HEK293 (cell line): Measurements from ENCODE around the gene TP53BP2.

Experiments
- BCL11A ChIP-seq: fragments of 450-650 bp; formaldehyde crosslinking; IDR thresholded peaks from 2 replicates; pipeline ENCODE4 v1.5.1; 2016; ENCODE audit warnings: low read depth, missing biosample characterization, missing genetic modification characterization
- EGR2 ChIP-seq: fragments of 450-650 bp; formaldehyde crosslinking; IDR thresholded peaks from 2 replicates; pipeline ENCODE4 v1.5.1; 2016; ENCODE audit warnings: low read depth, missing biosample characterization, missing genetic modification characterization
- FEZF1 ChIP-seq: fragments of 450-650 bp; formaldehyde crosslinking; IDR thresholded peaks from 2 replicates; pipeline ENCODE4 v1.5.1; 2016; ENCODE audit warnings: missing biosample characterization, missing genetic modification characterization
- GLI4 ChIP-seq: fragments of 450-650 bp; formaldehyde crosslinking; IDR thresholded peaks from 2 replicates; pipeline ENCODE4 v1.5.1; 2016; ENCODE audit warnings: missing biosample characterization, missing genetic modification characterization
- HOXC10 ChIP-seq: sonication (generic); formaldehyde crosslinking; IDR thresholded peaks from 2 replicates; pipeline ENCODE4 v1.8.1; 2023; ENCODE audit warnings: mild to moderate bottlenecking, missing genetic modification reagents
- IKZF3 ChIP-seq: fragments of 450-650 bp; IDR thresholded peaks from 2 replicates; pipeline ENCODE4 v1.5.0; 2018; ENCODE audit warnings: missing biosample characterization, mild to moderate bottlenecking, missing genetic modification characterization, moderate library complexity
- INSM2 ChIP-seq: fragments of 450-650 bp; formaldehyde crosslinking; IDR thresholded peaks from 2 replicates; pipeline ENCODE4 v1.5.1; 2016; ENCODE audit warnings: missing biosample characterization, missing genetic modification characterization
- MYNN ChIP-seq: fragments of 450-650 bp; formaldehyde crosslinking; IDR thresholded peaks from 2 replicates; pipeline ENCODE4 v1.5.1; 2016; ENCODE audit warnings: missing biosample characterization, missing genetic modification characterization, borderline replicate concordance
- OSR2 ChIP-seq: fragments of 450-650 bp; formaldehyde crosslinking; IDR thresholded peaks from 2 replicates; pipeline ENCODE4 v1.5.1; 2016; ENCODE audit warnings: missing biosample characterization, missing genetic modification characterization
- RBAK ChIP-seq: fragments of 450-650 bp; formaldehyde crosslinking; IDR thresholded peaks from 2 replicates; pipeline ENCODE4 v1.5.1; 2016; ENCODE audit warnings: missing biosample characterization, missing genetic modification characterization
- SCRT2 ChIP-seq: fragments of 450-650 bp; formaldehyde crosslinking; IDR thresholded peaks from 2 replicates; pipeline ENCODE4 v1.5.1; 2016; ENCODE audit warnings: missing biosample characterization, missing genetic modification characterization
- TRIM28 ChIP-seq: IDR thresholded peaks from 2 replicates; pipeline ENCODE4 v1.6.1; 2011; ENCODE audit warnings: low read length, control low read depth, borderline replicate concordance
- WT1 ChIP-seq: fragments of 450-650 bp; formaldehyde crosslinking; IDR thresholded peaks from 2 replicates; pipeline ENCODE4 v1.5.1; 2016; ENCODE audit warnings: missing biosample characterization, missing genetic modification characterization
- ZEB2 ChIP-seq: fragments of 450-650 bp; formaldehyde crosslinking; IDR thresholded peaks from 2 replicates; pipeline ENCODE4 v1.5.1; 2016; ENCODE audit warnings: missing biosample characterization, missing genetic modification characterization
- ZFHX2 ChIP-seq: fragments of 450-650 bp; formaldehyde crosslinking; conservative IDR thresholded peaks from 2 replicates; pipeline ENCODE4 v1.5.1; 2016; ENCODE audit warnings: missing biosample characterization, missing genetic modification characterization
- ZIC2 ChIP-seq: fragments of 450-650 bp; formaldehyde crosslinking; IDR thresholded peaks from 2 replicates; pipeline ENCODE4 v1.5.1; 2016; ENCODE audit warnings: missing biosample characterization, missing genetic modification characterization
- ZNF132 ChIP-seq: fragments of 450-650 bp; formaldehyde crosslinking; IDR thresholded peaks from 2 replicates; pipeline ENCODE4 v1.5.1; 2017; ENCODE audit warnings: missing biosample characterization, missing genetic modification characterization, borderline replicate concordance
- ZNF148 ChIP-seq: fragments of 450-650 bp; formaldehyde crosslinking; IDR thresholded peaks from 2 replicates; pipeline ENCODE4 v1.5.0; 2017; ENCODE audit warnings: missing biosample characterization, missing genetic modification characterization, borderline replicate concordance
- ZNF16 ChIP-seq: fragments of 450-650 bp; formaldehyde crosslinking; IDR thresholded peaks from 2 replicates; pipeline ENCODE4 v1.5.1; 2016; ENCODE audit warnings: low read depth, missing biosample characterization, missing genetic modification characterization
- ZNF175 ChIP-seq: fragments of 450-650 bp; formaldehyde crosslinking; IDR thresholded peaks from 2 replicates; pipeline ENCODE4 v1.5.1; 2016; ENCODE audit warnings: missing biosample characterization, missing genetic modification characterization
- ZNF184 ChIP-seq: fragments of 450-650 bp; IDR thresholded peaks from 2 replicates; pipeline ENCODE4 v1.5.1; 2018; ENCODE audit warnings: missing biosample characterization, mild to moderate bottlenecking, missing genetic modification characterization
- ZNF211 ChIP-seq: fragments of 450-650 bp; formaldehyde crosslinking; IDR thresholded peaks from 2 replicates; pipeline ENCODE4 v1.5.1; 2016; ENCODE audit warnings: low read depth, missing biosample characterization, missing genetic modification characterization
- ZNF214 ChIP-seq: fragments of 450-650 bp; formaldehyde crosslinking; IDR thresholded peaks from 2 replicates; pipeline ENCODE4 v1.5.1; 2017; ENCODE audit warnings: missing biosample characterization, mild to moderate bottlenecking, missing genetic modification characterization, borderline replicate concordance
- ZNF280C ChIP-seq: fragments of 450-650 bp; formaldehyde crosslinking; IDR thresholded peaks from 2 replicates; pipeline ENCODE4 v1.5.1; 2016; ENCODE audit warnings: missing biosample characterization, missing genetic modification characterization
- ZNF302 ChIP-seq: fragments of 450-650 bp; formaldehyde crosslinking; IDR thresholded peaks from 2 replicates; pipeline ENCODE4 v1.5.1; 2016; ENCODE audit warnings: missing biosample characterization, missing genetic modification characterization, low read depth
- ZNF416 ChIP-seq: fragments of 450-650 bp; formaldehyde crosslinking; IDR thresholded peaks from 2 replicates; pipeline ENCODE4 v1.5.1; 2016; ENCODE audit warnings: missing biosample characterization, missing genetic modification characterization
- ZNF529 ChIP-seq: fragments of 450-650 bp; formaldehyde crosslinking; IDR thresholded peaks from 2 replicates; pipeline ENCODE4 v1.5.1; 2017; ENCODE audit warnings: missing genetic modification characterization, missing biosample characterization; ENCODE audit not compliant: insufficient replicate concordance
- ZNF548 ChIP-seq: fragments of 450-650 bp; formaldehyde crosslinking; IDR thresholded peaks from 2 replicates; pipeline ENCODE4 v1.5.1; 2016; ENCODE audit warnings: missing biosample characterization, missing genetic modification characterization
- ZNF600 ChIP-seq: fragments of 450-650 bp; formaldehyde crosslinking; IDR thresholded peaks from 2 replicates; pipeline ENCODE4 v1.5.1; 2016; ENCODE audit warnings: missing biosample characterization, missing genetic modification characterization
- ZNF645 ChIP-seq: fragments of 450-650 bp; formaldehyde crosslinking; IDR thresholded peaks from 2 replicates; pipeline ENCODE4; 2016; ENCODE audit warnings: missing biosample characterization, missing genetic modification characterization
- ZNF677 ChIP-seq: fragments of 450-650 bp; IDR thresholded peaks from 2 replicates; pipeline ENCODE4 v1.5.0; 2018; ENCODE audit warnings: missing biosample characterization, mild to moderate bottlenecking, missing genetic modification characterization, moderate library complexity
- ZNF692 ChIP-seq: fragments of 450-650 bp; formaldehyde crosslinking; IDR thresholded peaks from 2 replicates; pipeline ENCODE4 v1.5.1; 2016; ENCODE audit warnings: missing biosample characterization, missing genetic modification characterization
- ZNF792 ChIP-seq: fragments of 450-650 bp; formaldehyde crosslinking; IDR thresholded peaks from 2 replicates; pipeline ENCODE4 v1.5.1; 2016; ENCODE audit warnings: missing biosample characterization, missing genetic modification characterization
- ZNF830 ChIP-seq: fragments of 450-650 bp; IDR thresholded peaks from 2 replicates; pipeline ENCODE4 v1.5.0; 2018; ENCODE audit warnings: missing biosample characterization, missing genetic modification characterization, low read depth, mild to moderate bottlenecking, moderate library complexity

Gene TP53BP2

GRCh38 chr1:223886516-223886921 lies 40.8 kb upstream of the TP53BP2 start (continued):
- TF ChIP-seq ZNF211 (tag by site-specific recombination) = no peak
- no peak for TF ChIP-seq HOXC10
- no peak for TF ChIP-seq ZFHX2
- TF ChIP-seq ZNF792 = peak; percentile 94
- no peak for TF ChIP-seq ZNF132 (tag by site-specific recombination)
- no peak for TF ChIP-seq ZNF677 (tag by site-specific recombination)
- peak; percentile 87 for TF ChIP-seq SCRT2 (tag by site-specific recombination)
- TF ChIP-seq ZNF302 (tag by site-specific recombination) = no peak
- no peak for TF ChIP-seq MYNN
- TF ChIP-seq TRIM28 = no peak
- TF ChIP-seq ZNF830 (tag by site-specific recombination) = no peak
- no peak for TF ChIP-seq ZNF416 (tag by site-specific recombination)
- TF ChIP-seq ZNF692 = no peak
- TF ChIP-seq WT1 (tag by site-specific recombination) = peak; percentile 77
- no peak; the same call in 1 of the 2 replicates for TF ChIP-seq OSR2 (tag by site-specific recombination)
- peak; percentile 24; the same call in 1 of the 2 replicates for TF ChIP-seq INSM2 (tag by site-specific recombination)
- no peak for TF ChIP-seq BCL11A
- TF ChIP-seq ZNF645 (tag by site-specific recombination) = no peak
- TF ChIP-seq ZNF600 = 0 out of 2 replicates have a peak, but pooled peaks have one; percentile 29
- peak; percentile 37; the same call in 1 of the 2 replicates for TF ChIP-seq ZIC2 (tag by site-specific recombination)
- peak; percentile 46; the same call in 1 of the 2 replicates for TF ChIP-seq ZNF184 (tag by site-specific recombination)
- no peak for TF ChIP-seq ZNF214 (tag by site-specific recombination)
- TF ChIP-seq FEZF1 = no peak
- no peak for TF ChIP-seq ZNF16 (tag by site-specific recombination)
- no peak for TF ChIP-seq GLI4 (tag by site-specific recombination)
- TF ChIP-seq ZEB2 = no peak
- TF ChIP-seq ZNF148 (tag by site-specific recombination) = no peak
- TF ChIP-seq ZNF548 (tag by site-specific recombination) = no peak
- TF ChIP-seq ZNF529 (tag by site-specific recombination) = no peak
- TF ChIP-seq IKZF3 (tag by site-specific recombination) = peak; percentile 30; the same call in 1 of the 2 replicates
- TF ChIP-seq ZNF280C (tag by site-specific recombination) = no peak
- no peak for TF ChIP-seq EGR2 (tag by site-specific recombination)
- TF ChIP-seq RBAK (tag by site-specific recombination) = no peak
- no peak for TF ChIP-seq ZNF175
